LNCaP clone FGC (cell line): ENCODE data around the gene SPTBN2.

ENCODE experiments used
- DNase-seq: peaks from one replicate; pipeline ENCODE4 v3.0.0-alpha.2; 2011; ENCODE audit warnings: low read depth
- H3K4me3 ChIP-seq: 2 replicates; pipeline ENCODE4 v1.5.1; 2011; ENCODE audit warnings: mild to moderate bottlenecking, low read depth, low read length, control low read depth
- CTCF ChIP-seq: IDR thresholded peaks from 2 replicates; pipeline ENCODE4 v1.5.1; 2012; ENCODE audit warnings: mild to moderate bottlenecking; ENCODE audit not compliant: control insufficient read depth, insufficient read depth; ENCODE audit errors: extremely low read depth

The SPTBN2 gene

GRCh38 chr11:66694056-66694410 is 35.0 kb downstream of the SPTBN2 start:
- DNase-seq, result no peak
- no peak for TF ChIP-seq CTCF
- no peak overlapping the region for H3K4me3 ChIP-seq

DNA sequence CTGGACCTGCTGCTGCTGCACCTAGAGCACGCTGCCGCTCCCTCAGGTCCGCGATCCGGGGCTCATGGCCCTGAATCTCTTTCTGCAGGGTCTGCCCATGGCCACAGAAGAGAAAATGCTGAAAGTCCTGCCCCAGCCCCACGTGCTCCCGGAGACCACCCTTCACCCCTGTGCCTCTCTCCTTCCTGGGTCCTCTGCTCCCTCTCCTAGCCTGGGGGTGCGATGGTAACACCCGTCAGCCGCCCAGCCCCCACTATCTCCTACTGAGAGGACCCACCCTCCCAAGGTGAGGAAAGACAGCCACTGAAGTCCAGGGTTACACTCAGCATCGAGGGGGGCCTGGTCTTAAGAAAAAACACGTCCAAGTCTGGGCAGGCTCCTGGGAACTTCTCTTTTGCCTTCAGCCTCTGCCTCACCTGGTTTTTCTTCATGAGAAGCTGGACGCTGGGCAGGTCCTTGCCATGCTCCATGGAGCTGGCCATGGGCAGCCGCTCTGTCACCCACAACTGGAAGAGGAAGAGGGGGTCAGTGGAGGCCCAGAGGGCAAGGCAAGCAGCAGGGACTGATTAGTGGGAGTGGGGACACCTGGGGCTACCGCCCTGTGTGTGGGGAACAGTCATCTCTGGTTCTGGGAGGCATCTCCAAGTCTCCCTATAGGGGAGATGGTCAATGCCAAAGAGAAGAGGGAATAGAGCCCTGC is 35.5 kb downstream of the SPTBN2 start:
- TF ChIP-seq CTCF, result no peak
- DNase-seq, result no peak
- no peak overlapping the region for H3K4me3 ChIP-seq

GRCh38 chr11:66692871-66693331 is 36.1 kb downstream of the SPTBN2 start:
- TF ChIP-seq CTCF, result no peak
- H3K4me3 ChIP-seq, result no peak overlapping the region
- no peak for DNase-seq

GRCh38 chr11:66692446-66692845 is 36.6 kb downstream of the SPTBN2 start:
- DNase-seq, result no peak
- TF ChIP-seq CTCF, result no peak
- no peak overlapping the region for H3K4me3 ChIP-seq

- no peak overlapping the region for H3K4me3 ChIP-seq
- TF ChIP-seq CTCF, result no peak
- DNase-seq, result no peak
These were observed 37.6 kb downstream of the SPTBN2 start for GRCh38 chr11:66691311-66691980.

DNA sequence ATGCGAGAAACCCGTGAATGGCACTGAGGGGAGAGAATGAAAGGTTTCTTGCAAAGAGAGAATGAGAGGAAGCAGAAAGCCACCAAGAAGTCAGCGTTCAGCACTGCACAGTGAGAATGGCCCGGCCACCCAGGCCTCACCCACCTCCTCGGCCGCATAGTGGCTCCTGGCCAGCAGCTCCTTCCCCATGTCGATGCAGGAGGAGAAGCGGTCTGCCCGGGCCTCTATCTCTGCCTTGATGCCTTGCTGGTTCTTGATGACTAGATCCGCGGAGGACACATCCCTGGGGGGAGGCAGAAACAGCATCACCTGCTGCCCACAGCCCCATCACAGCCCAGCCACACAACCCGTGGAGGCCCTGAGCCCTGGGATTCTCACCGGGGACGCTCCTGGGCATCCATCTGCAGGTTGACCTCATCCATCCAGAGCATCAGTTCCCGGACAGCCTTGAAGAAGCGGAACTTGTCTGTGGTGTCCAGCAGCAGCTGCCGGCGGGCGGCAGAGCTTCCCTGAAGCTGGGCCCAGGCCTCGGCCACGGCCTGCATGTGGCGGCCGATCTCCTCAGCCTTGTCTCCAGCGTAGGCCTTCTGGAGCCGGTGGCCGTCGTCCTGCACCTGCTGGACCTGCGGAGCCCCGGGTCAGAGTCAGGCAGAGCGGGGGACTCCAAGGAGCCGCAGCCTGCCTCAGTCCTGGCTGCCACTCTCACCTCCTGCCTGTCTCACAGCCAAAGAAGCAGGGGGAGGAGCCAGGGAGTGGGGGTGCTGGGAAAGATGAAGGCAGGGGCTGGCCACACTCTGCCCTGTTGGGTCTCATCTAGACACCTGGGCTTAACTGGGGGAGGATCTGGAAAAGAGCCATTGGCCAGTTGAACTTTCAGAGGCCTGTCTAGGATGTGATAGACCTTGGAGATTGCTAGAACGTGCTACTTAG is 39.1 kb downstream of the SPTBN2 start:
- no peak for TF ChIP-seq CTCF
- H3K4me3 ChIP-seq, result no peak overlapping the region
- no peak for DNase-seq
